Measurements from ENCODE around the gene NRARP. TPM values are rescaled to one million over a fixed set of nuclear protein-coding genes. Genes with fewer than 3 reads are reported as not detected.
A peak's percentile ranks its signal among the peaks of the same experiment; 100 is the strongest.

The NRARP gene
- total and polyA plus RNA-seq, 2 of the 13 experiments (the other 11 are each of a cell fraction or from before 2014, with no cell fraction given): 0.22 to 0.46 TPM

- Histone ChIP-seq H3K36me3 (replicated peaks in 1 of 2; ENCODE audit: control insufficient read depth in 1 of 2, insufficient read depth in 2 of 2, low read length in 2 of 2) (peaks cover 11 to 17% of the 10 kb centered on the region in 2 experiments; a peak in 4 of 5 replicates), H3K4me1 (ENCODE audit: insufficient read depth, low read length) (peaks cover 50% of the 10 kb centered on the region), H3K4me2 (ENCODE audit: low read depth, low read length) (peak overlapping the region; percentile 91), H4K20me1 (ENCODE audit: insufficient read depth, low read length) (no peaks in the 10 kb centered on the region), H3K9me3 (ENCODE audit: low read length) (no peaks in the 10 kb centered on the region), H3K4me3 (replicated peaks in 1 of 3; ENCODE audit: insufficient read depth in 1 of 3, low read depth in 2 of 3, low read length in 3 of 3) (peak overlapping the region; percentile 91 to 98 (median 91)), H3K9ac (ENCODE audit: insufficient read depth, low read depth, low read length) (peak overlapping the region; percentile 81), H3K79me2 (ENCODE audit: insufficient read depth, low read length) (peaks cover 18% of the 10 kb centered on the region), H3K27me3 (ENCODE audit: control insufficient read depth in 1 of 2, insufficient read depth in 2 of 2, low read length in 2 of 2) (no peaks in the 10 kb centered on the region; a peak in 1 of 5 replicates), H3K27ac (ENCODE audit: extremely low read length, insufficient read depth, low read length) (peak overlapping the region; percentile 62), H2AFZ (ENCODE audit: low read length) (no peak overlapping the region)
- peak; percentile 46 for DNase-seq (ENCODE audit: low spot score)
- FAIRE-seq: no peak
- BruUV-seq (replicated peaks): TSS peak; percentile 61
- in situ Hi-C loops (cut with HindIII; ENCODE audit: extremely low pct_ligation_motif_present, low pct_unique_long_range_greater_than_20kb) (no loop called here), intact Hi-C loops (cut with micrococcal nuclease; ENCODE audit: unreplicated experiment) (no loop called here)
- CTCF ChIA-PET (ENCODE audit: low intra/inter-chr PET ratio, low total read pairs): no interaction called here
- POLR2A ChIA-PET: interaction anchor here (1.1 to 14.2 kb wide), 8 partner anchors 13 to 167 kb away, joined by 3 to 317 read pairs (median 9); partner anchors contain the start of genes ANAPC2, EXD3, NOXA1 and SSNA1
- ATAC-seq: peak; percentile 19
- WGBS (ENCODE audit: low lambda C conversion rate): 4% methylated on average over 5 of the region's 51 CpGs
- TF ChIP-seq RBFOX2 (IDR thresholded peaks at IDR 0.05; ENCODE audit: low read depth, low read length): peak; percentile 11; the same call in 1 of the 2 replicates
- TF ChIP-seq NONO (IDR thresholded peaks at IDR 0.05): no peak
- TF ChIP-seq NONO (CRISPR knock-in tag; conservative IDR thresholded peaks at IDR 0.05): peak; percentile 2; the same call in 1 of the 2 replicates
- TF ChIP-seq ZKSCAN5 (CRISPR knock-in tag; IDR thresholded peaks at IDR 0.05): no peak
- TF ChIP-seq ZNF280B (CRISPR knock-in tag; IDR thresholded peaks at IDR 0.05; ENCODE audit: borderline replicate concordance): 0 out of 2 replicates have a peak, but pooled peaks have one; percentile 21
- no peak for TF ChIP-seq GTF3A (CRISPR knock-in tag; conservative IDR thresholded peaks at IDR 0.05)
- TF ChIP-seq IRX3 (CRISPR knock-in tag; IDR thresholded peaks at IDR 0.05; ENCODE audit: borderline replicate concordance, low read depth): peak; percentile 1; the same call in 1 of the 2 replicates
- no peak for TF ChIP-seq SP140L (CRISPR knock-in tag; IDR thresholded peaks at IDR 0.05; ENCODE audit: borderline replicate concordance)
- peak; percentile 38; the same call in 1 of the 2 replicates for TF ChIP-seq ZNF788 (CRISPR knock-in tag; IDR thresholded peaks at IDR 0.05; ENCODE audit: borderline replicate concordance)
- TF ChIP-seq GRHL1 (CRISPR knock-in tag; conservative IDR thresholded peaks at IDR 0.05): no peak
- peak; percentile 14; the same call in 1 of the 2 replicates for TF ChIP-seq SP2 (CRISPR knock-in tag; IDR thresholded peaks at IDR 0.05)
- TF ChIP-seq THRA (CRISPR knock-in tag; IDR thresholded peaks at IDR 0.05; ENCODE audit: borderline replicate concordance): no peak
- TF ChIP-seq ZMYM4 (CRISPR knock-in tag; IDR thresholded peaks at IDR 0.05): no peak
- TF ChIP-seq ZNF225 (CRISPR knock-in tag; IDR thresholded peaks at IDR 0.05): no peak
- TF ChIP-seq ZFY (CRISPR knock-in tag; IDR thresholded peaks at IDR 0.05): peak; percentile 54; the same call in 1 of the 2 replicates
- no peak for TF ChIP-seq ZNF276 (CRISPR knock-in tag; IDR thresholded peaks at IDR 0.05; ENCODE audit: low read depth)
Measured at GRCh38 chr9:137255448-137256114, 46.5 kb downstream of the NRARP start.
